Testis (tissue), 3 donors: ENCODE data around the gene GGT5. TPM values are rescaled to one million over a fixed set of nuclear protein-coding genes. Genes with fewer than 3 reads are reported as not detected.
"Not testable (repeated sequence)": the region's sequence is repeated elsewhere in the genome, so short reads cannot be mapped to it uniquely, and the experiment has no call there.

Source experiments
- DNase-seq: peaks from one replicate; pipeline ENCODE4 v3.0.0-alpha.2; 2019
- H3K27ac ChIP-seq, 2 donors: fragments of 200-600 bp; sonication (generic); one replicate each; pipeline ENCODE4 v1.5.1; 2019
- H3K27me3 ChIP-seq: fragments of 200-600 bp; sonication (generic); one replicate; pipeline ENCODE4 v1.5.1; 2019
- H3K36me3 ChIP-seq: fragments of 200-600 bp; sonication (generic); one replicate; pipeline ENCODE4 v1.5.1; 2017; ENCODE audit warnings: low read depth; ENCODE audit errors: missing control alignments
- H3K4me1 ChIP-seq: fragments of 200-600 bp; sonication (generic); one replicate; pipeline ENCODE4 v1.5.1; 2019
- H3K4me3 ChIP-seq, 2 donors: fragments of 200-600 bp; sonication (generic); one replicate each; pipeline ENCODE4 v1.5.1; 2017 to 2019
- H3K9me3 ChIP-seq: fragments of 200-600 bp; sonication (generic); one replicate; pipeline ENCODE4 v1.5.1; 2017
- CTCF ChIP-seq, 3 experiments: fragments of 450-650 bp in 2 of 3; fragments of 200-600 bp in 1 of 3; sonication (generic) in 1 of 3; IDR thresholded peaks; one replicate each; pipeline ENCODE4 v1.5.1; 2016 to 2019; ENCODE audit warnings: antibody characterized with exemption in 3 of 3, mild to moderate bottlenecking in 2 of 3, moderate library complexity in 1 of 3
- POLR2A ChIP-seq: fragments of 450-650 bp; IDR thresholded peaks from one replicate; pipeline ENCODE4 v1.6.1; 2017; ENCODE audit warnings: antibody characterized with exemption, mild to moderate bottlenecking, moderate library complexity
- WGBS, 2 donors: methylation state at CpG; one replicate each; pipeline ENCODE4 v1.1.5; 2018; 5-methylcytosine and 5-hydroxymethylcytosine counted together
- intact Hi-C: fragments of 100-400 bp; cut with DNase I; formaldehyde crosslinking; loops from one replicate; pipeline ENCODE4 v1.15.1; 2023; ENCODE audit warnings: low total_unique reads
- polyA plus RNA-seq: library from polyadenylated mRNA; stranded (reverse); fragments of 350-450 nt; fragmentation: Illumina TruSeq; extraction: RNeasy Lipid Tissue Mini Kit (QIAGEN cat#74804); gene quantifications from one replicate; pipeline ENCODE4 v1.2.3, GENCODE V29; 2014; ENCODE audit warnings: low read depth, low replicate concordance; ENCODE audit not compliant: insufficient read depth
- total RNA-seq, 2 donors: library from RNA; depleted of rRNA; stranded (reverse); fragments of >200 nt; gene quantifications; one replicate each; pipeline ENCODE4 v1.2.3, GENCODE V29; 2016

GGT5 gene
- total and polyA plus RNA-seq, 3 donors from 2014 or later, result 15.0 to 27.1 (median 22.9) TPM

- no peak overlapping the region for H3K27ac ChIP-seq
- intact Hi-C loops, result no loop called here
- H3K9me3 ChIP-seq, result no peaks in the 10 kb centered on the region
- no peaks in the 10 kb centered on the region for H3K36me3 ChIP-seq
- no peak for TF ChIP-seq POLR2A
- no peak for TF ChIP-seq CTCF (IDR thresholded peaks at IDR 0.05)
- H3K4me3 ChIP-seq, result no peak overlapping the region
- H3K27me3 ChIP-seq, result no peaks in the 10 kb centered on the region
- no peak for DNase-seq
- H3K4me1 ChIP-seq, result no peaks in the 10 kb centered on the region
Measured at GRCh38 chr22:24265734-24266133, 20.9 kb upstream of the GGT5 start.

- DNase-seq, intact Hi-C loops, H3K4me1 ChIP-seq, H3K27ac ChIP-seq, H3K36me3 ChIP-seq, H3K27me3 ChIP-seq, H3K4me3 ChIP-seq, H3K9me3 ChIP-seq: not testable (repeated sequence)
- 43 to 70% methylated on average over 4 of the region's 9 CpGs for WGBS, 2 donors
Measured at GRCh38 chr22:24264329-24264896, 19.5 kb upstream of the GGT5 start.

GRCh38 chr22:24263479-24263878, 18.6 kb upstream of the GGT5 start:
- intact Hi-C loops, DNase-seq, H3K27me3 ChIP-seq, H3K4me3 ChIP-seq, H3K36me3 ChIP-seq, H3K27ac ChIP-seq, H3K4me1 ChIP-seq, H3K9me3 ChIP-seq: not testable (repeated sequence)
- WGBS, 2 donors, result 94% methylated on average over 19 of the region's 19 CpGs

GRCh38 chr22:24262185-24262749, 17.4 kb upstream of the GGT5 start:
- WGBS, 2 donors, result 95 to 98% methylated on average over 17 to 18 of the region's 18 CpGs
- not testable (repeated sequence) for H3K27ac ChIP-seq, DNase-seq

GRCh38 chr22:24259459-24259858, 14.6 kb upstream of the GGT5 start:
- H3K4me1 ChIP-seq, H3K27ac ChIP-seq, intact Hi-C loops, H3K36me3 ChIP-seq, H3K4me3 ChIP-seq, H3K27me3 ChIP-seq, H3K9me3 ChIP-seq: not testable (repeated sequence)
- WGBS, 2 donors, result 23% methylated on average over 10 of the region's 10 CpGs; no CpG with 5 or more reads in 1 of the 2 donors
- peak; percentile 31 to 66 (median 46) for TF ChIP-seq CTCF (IDR thresholded peaks at IDR 0.05)
- peak; percentile 87 for DNase-seq

More at GRCh38 chr22:24262185-24262749, 17.4 kb upstream of the GGT5 start:
- H3K36me3 ChIP-seq, H3K27me3 ChIP-seq, H3K4me1 ChIP-seq, H3K9me3 ChIP-seq, intact Hi-C loops, H3K4me3 ChIP-seq: not testable (repeated sequence)

- H3K27me3 ChIP-seq, H3K36me3 ChIP-seq, intact Hi-C loops, H3K4me3 ChIP-seq, H3K27ac ChIP-seq, H3K4me1 ChIP-seq, DNase-seq, H3K9me3 ChIP-seq: not testable (repeated sequence)
- whole genome bisulfite sequencing, 2 donors, result 95% methylated on average over 7 of the region's 7 CpGs; no CpG with 5 or more reads in 1 of the 2 donors
Measured at GRCh38 chr22:24256736-24257135, 11.9 kb upstream of the GGT5 start.

- H3K4me3 ChIP-seq, intact Hi-C loops, H3K27me3 ChIP-seq, H3K4me1 ChIP-seq, H3K27ac ChIP-seq, H3K36me3 ChIP-seq, DNase-seq, H3K9me3 ChIP-seq: not testable (repeated sequence)
- 83% methylated on average over 5 of the region's 13 CpGs; no CpG with 5 or more reads in 1 of the 2 donors for WGBS, 2 donors
Measured at GRCh38 chr22:24256136-24256535, 11.3 kb upstream of the GGT5 start.

- H3K9me3 ChIP-seq, H3K4me1 ChIP-seq, DNase-seq, H3K27me3 ChIP-seq, intact Hi-C loops, H3K4me3 ChIP-seq, H3K36me3 ChIP-seq, H3K27ac ChIP-seq: not testable (repeated sequence)
- WGBS, 2 donors, result 97% methylated on average over 9 of the region's 12 CpGs; no CpG with 5 or more reads in 1 of the 2 donors
Measured at GRCh38 chr22:24253126-24253525, 8.2 kb upstream of the GGT5 start.

- H3K27ac ChIP-seq, H3K9me3 ChIP-seq, H3K27me3 ChIP-seq, intact Hi-C loops, DNase-seq, H3K4me3 ChIP-seq, H3K4me1 ChIP-seq, H3K36me3 ChIP-seq: not testable (repeated sequence)
- WGBS, 2 donors, result no CpG with 5 or more reads among the region's 28 CpGs
Measured at GRCh38 chr22:24251286-24251685, 6.4 kb upstream of the GGT5 start.

GRCh38 chr22:24249413-24249812, 4.5 kb upstream of the GGT5 start:
- WGBS, 2 donors, result 95 to 100% methylated on average over 3 to 5 of the region's 8 CpGs
- H3K9me3 ChIP-seq, H3K36me3 ChIP-seq, H3K27ac ChIP-seq, H3K27me3 ChIP-seq, intact Hi-C loops, DNase-seq, H3K4me3 ChIP-seq: not testable (repeated sequence)
- peaks cover 15% of the 10 kb centered on the region for H3K4me1 ChIP-seq
